UCSD-AML1 (cell line): Measurements from ENCODE around the gene RECK.
"Not testable (repeated sequence)": the region's sequence is repeated elsewhere in the genome, so short reads cannot be mapped to it uniquely, and the experiment has no call there.

ENCODE experiments used
- DNase-seq: peaks from one replicate; lab custom pipeline; 2025; ENCODE audit not compliant: unreplicated experiment; lab: John Stamatoyannopoulos, UW

The RECK gene

GRCh38 chr9:36110434-36110833 is 73.7 kb downstream of the RECK start:
- DNase-seq, result no peak

- DNase-seq, result no peak
Measured at GRCh38 chr9:36112516-36112915, 75.8 kb downstream of the RECK start.

GRCh38 chr9:36113999-36114398 is 77.3 kb downstream of the RECK start:
- no peak for DNase-seq

GRCh38 chr9:36116593-36116992 is 79.9 kb downstream of the RECK start:
- no peak for DNase-seq

GRCh38 chr9:36118201-36118600 is 81.5 kb downstream of the RECK start:
- DNase-seq, result no peak

GRCh38 chr9:36118706-36119105 is 82.0 kb downstream of the RECK start:
- DNase-seq, result no peak

- no peak for DNase-seq
Measured at GRCh38 chr9:36119476-36119875, 82.8 kb downstream of the RECK start.

- DNase-seq, result no peak
Measured at GRCh38 chr9:36120705-36121104, 84.0 kb downstream of the RECK start.

GRCh38 chr9:36121971-36122370 is 85.3 kb downstream of the RECK start:
- DNase-seq, result no peak

GRCh38 chr9:36123515-36123914 is 86.8 kb downstream of the RECK start:
- DNase-seq, result no peak

- no peak for DNase-seq
Measured at GRCh38 chr9:36125062-36125855, 88.5 kb downstream of the RECK start.

- DNase-seq, result no peak
Measured at GRCh38 chr9:36126016-36126730, 89.5 kb downstream of the RECK start.

- DNase-seq, result no peak
Measured at GRCh38 chr9:36127652-36128244, 91.0 kb downstream of the RECK start.

GRCh38 chr9:36128349-36128748 is 91.6 kb downstream of the RECK start:
- no peak for DNase-seq

GRCh38 chr9:36129139-36129538 is 92.4 kb downstream of the RECK start:
- DNase-seq, result no peak

- not testable (repeated sequence) for DNase-seq
Measured at GRCh38 chr9:36131666-36132065, 95.0 kb downstream of the RECK start.

GRCh38 chr9:36132086-36132485 is 95.4 kb downstream of the RECK start:
- no peak for DNase-seq

- DNase-seq, result no peak
Measured at GRCh38 chr9:36134761-36135505, 98.2 kb downstream of the RECK start.

- no peak for DNase-seq
Measured at GRCh38 chr9:36135741-36136271, 99.1 kb downstream of the RECK start.

GRCh38 chr9:36136272-36136893 is 99.7 kb downstream of the RECK start, which contains the start of gene GLIPR2:
Gene GLIPR2 (plus strand): TSS chr9:36136733. CDS start chr9:36136779, 46 bp downstream.
- DNase-seq, result peak; percentile 78
